Inferior parietal cortex (tissue), 1 donor: Measurements from ENCODE around the gene KCNJ6.

Source experiments
- DNase-seq: peaks from one replicate; pipeline ENCODE4 v3.0.0-alpha.2; 2016; ENCODE audit errors: extremely low spot score

The KCNJ6 gene

GRCh38 chr21:37568415-37568814 is 347.8 kb downstream of the KCNJ6 start:
- DNase-seq = no peak

DNA sequence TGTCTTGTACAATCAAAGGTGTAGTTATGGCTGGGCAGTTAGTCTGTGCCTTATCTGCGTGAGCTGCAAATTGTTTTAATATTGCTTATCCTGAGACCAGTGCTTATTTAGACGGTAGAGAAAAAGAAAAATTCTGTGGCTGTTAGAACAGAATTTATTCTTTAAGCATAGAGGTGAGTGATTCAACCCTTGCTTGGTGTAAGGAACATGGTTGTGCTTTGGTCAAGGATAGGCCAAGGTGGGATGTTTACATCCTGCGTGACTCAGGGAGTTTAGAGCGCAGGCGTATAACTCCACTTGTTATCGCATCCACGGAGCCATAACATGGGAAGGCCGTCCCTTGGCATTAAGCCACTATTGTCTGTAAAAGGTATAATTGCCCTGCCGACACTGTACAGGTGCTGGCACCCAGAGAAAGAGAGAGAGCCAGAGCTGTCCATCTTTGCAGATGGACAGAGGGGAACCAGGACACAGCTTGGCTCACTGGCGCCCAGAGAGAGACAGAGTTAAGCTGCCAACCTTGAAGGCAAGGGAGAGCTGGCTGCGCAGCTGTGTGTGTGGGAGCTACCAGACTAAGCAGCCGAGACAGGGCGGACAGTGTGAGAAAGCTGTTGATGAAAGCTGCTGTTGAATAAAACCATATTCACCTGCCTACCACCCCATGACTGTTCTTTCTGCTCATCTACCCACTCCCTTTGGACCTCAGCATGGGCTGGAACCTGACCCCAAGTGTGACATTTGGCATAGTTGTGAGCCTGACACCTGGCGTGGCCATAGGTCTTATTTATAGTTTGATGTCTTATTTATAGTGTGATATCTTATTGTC is 349.3 kb downstream of the KCNJ6 start:
- no peak for DNase-seq

DNA sequence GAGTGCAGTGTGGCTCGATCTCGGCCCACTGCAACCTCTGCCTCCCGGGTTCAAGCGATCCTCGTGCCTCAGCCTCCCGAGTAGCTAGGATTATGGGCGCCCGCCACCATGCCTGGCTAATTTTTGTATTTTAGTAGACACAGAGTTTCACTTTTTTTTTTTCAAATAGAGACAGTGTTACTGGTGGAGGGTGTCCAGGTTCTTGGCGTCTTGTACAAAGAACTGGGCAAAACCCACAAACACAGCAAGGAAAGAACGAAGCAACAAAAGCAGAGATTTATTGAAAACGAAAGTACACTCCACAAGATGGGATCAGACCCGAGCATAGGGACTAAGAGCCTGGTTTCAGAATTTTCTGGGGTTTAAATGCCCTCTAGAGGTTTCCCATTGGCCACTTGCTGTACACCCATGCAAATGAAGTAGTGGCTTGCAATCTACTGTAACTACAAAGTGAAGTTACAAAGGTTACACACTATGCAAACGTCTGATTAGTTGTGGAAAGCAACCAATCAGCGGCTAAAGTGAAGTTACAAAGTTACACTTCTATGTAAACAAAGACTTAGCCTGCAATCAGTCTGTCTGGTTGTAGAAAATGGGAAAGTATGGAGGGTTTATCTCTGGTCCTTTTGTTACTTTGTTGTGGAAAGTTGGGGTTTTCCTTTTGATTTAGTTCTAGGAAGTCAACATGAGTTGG is 350.6 kb downstream of the KCNJ6 start:
- peak; percentile 44 for DNase-seq

GRCh38 chr21:37564924-37565529 is 351.2 kb downstream of the KCNJ6 start:
- no peak for DNase-seq

- peak; percentile 80 for DNase-seq
Observed at GRCh38 chr21:37564341-37564923, 351.8 kb downstream of the KCNJ6 start.

DNA sequence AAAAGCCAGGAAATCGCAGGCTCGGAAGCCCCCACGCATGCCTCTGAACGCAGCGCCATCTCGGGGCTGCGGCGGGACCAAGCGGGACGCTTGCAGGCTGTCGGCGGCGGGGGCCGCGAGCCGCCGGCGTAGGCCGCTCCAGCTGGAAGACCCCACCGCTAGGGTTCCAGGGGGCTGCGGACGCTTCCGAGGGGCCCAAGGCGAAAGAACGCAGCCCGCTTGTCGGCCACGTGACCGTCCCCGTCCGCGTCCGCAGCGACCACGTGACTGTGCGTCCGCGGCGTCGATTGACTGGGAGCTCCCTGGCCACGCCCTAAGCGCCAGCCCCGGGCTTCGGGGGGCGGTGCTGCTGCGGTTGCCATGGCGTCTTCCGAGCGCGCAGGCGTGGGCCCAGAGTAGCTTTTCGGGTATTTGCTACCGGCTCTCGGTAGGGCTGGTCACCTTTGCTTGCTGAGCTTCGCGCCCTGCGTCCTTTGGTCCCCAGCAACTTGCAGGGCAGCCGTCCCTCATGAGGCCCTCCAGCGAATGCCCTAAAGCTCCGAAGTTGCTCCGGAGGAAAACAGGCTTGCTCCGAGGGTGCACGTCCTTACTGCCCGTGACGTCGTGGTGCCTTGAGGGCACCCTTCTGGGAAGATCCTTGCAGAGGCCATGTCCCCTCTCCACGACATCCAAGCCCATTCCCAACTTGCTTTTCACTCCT is 352.5 kb downstream of the KCNJ6 start:
- DNase-seq = peak; percentile 95

- no peak for DNase-seq
Observed at GRCh38 chr21:37562920-37563640, 353.2 kb downstream of the KCNJ6 start.

DNA sequence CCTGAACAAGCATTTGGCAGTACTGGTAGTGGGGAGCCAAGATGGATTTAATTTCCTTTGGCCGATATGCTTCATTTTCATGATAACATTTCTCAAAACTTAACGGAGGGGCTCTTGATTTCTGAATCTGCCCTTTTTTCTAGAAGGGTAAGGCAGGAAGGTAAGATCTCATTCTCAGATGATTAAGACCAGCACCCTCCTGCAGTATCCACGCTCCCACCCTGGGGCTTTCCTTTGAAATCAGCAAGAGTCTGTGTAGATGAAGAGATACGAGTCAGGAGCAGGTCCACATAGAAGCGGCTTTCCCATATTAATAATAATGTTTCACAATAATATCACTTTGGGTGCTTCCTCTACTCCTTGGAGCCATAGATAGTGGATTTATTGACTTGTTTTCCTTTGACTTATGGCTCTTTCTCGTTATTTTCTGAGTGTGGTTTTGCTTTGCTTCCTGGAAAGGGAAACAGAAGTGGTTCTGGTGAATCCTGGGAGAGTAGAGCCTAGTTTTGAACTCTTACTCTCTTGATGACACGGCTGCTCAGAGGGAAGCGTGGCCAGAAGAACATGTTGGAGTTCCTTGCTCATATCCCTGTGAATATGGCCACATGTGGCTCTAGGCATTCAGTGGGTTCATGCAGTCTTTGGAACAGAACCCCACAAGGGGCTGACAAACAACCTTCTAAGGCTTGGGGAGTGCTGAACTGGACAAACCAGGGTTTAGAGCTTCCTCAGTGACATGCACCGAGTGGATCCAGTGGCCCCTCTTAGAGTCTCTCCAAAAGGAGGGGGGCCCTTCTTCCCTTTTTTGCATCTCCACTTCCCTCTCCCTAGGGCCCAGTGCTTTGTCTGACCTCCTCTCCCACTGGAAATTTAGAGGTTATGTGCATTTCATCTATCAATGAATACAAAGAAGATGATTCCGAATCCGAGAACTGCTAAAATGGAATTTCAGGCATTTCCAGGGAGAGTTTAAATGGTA is 354.0 kb downstream of the KCNJ6 start:
- DNase-seq = no peak

DNA sequence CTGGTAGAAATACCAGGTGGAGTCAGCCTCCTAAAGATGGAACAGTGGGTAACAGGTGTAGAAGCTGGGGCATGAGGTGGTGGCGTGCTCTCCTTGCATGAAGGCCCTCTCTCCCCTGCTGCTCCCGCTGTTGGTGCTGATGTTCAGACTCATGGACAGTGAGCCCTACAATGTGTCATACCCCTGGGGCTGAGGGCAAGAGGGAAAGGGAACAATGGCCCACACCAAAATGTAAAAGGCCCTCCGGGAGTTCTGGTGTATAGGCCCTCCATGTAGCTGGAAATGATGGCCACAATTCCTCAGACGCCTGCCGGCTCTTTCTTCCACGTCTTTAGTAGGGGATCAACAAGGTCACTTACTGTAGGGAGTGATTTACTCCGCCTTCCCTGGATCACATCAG is 354.8 kb downstream of the KCNJ6 start:
- DNase-seq = no peak

DNA sequence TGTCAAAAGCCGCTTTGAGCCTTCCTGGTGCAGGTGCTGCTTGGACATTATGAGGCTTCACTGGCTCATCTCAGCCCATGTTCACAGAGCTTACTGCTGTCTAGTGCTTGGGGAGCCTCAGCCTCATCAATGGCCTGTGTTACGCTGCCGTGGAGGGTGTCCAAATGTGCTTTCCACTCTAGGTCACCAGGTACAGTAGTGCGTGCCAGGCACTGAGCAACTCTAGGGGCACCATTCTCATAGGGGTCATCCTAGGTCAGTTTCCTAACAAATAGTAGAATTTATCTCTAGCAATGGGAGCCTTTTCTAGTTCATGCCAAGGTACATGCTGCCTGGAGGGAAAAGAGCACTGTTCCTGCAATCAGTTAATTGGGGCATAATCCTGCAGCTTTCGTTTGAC is 355.9 kb downstream of the KCNJ6 start:
- no peak for DNase-seq

GRCh38 chr21:37558676-37559211 is 357.5 kb downstream of the KCNJ6 start:
- no peak for DNase-seq
